Measurements from ENCODE around the gene CDC42SE1.
"Not testable (repeated sequence)": the region's sequence is repeated elsewhere in the genome, so short reads cannot be mapped to it uniquely, and the experiment has no call there.

Gene CDC42SE1, protein sequence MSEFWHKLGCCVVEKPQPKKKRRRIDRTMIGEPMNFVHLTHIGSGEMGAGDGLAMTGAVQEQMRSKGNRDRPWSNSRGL

DNA sequence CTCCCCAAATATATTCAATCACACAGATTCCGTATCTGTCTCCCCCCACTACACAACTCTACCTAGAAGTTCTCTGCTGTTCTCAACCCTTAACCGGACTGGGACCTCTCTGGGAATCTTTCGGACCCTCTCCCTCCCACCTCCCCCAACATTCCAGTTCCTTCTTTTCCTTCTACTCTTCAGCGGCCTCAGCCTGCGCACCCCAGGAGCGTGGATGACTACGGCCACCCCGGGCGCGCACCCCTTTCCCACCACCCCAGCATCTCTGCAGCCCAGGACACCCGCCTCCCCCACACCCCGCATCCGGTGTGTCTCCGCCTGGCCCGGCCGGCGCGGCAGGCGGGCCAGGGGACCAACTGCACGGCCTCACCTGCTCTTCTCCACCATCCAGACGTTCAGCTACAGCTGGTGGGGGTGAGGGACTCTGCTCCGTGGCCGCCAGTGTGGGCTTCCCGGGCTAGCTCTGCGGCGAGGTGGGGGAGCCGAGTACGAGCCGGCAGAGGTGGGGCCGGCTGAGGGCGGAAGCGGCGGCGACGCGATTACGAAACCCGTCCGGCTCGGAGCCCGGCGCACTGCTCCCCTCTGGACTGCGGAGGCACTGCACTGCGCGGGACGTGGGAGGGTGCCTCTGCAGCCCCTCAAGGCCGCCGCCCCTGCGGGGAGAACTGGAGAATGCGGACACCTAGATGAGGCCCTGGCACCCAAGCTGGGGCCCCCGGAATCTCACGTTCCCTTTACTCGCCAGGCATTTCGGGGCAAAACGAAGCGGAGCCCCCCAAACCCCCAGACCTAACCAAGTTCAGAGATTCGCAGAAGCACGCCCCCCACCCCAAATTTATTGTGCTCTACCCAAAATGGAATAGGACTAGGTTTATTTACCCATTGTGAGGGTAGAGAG is at the start of gene CDC42SE1:
CDC42SE1 (minus strand) TSS at position 514 of the 898 bp plus-strand sequence. CDS start 3,892 bp downstream, outside the sequence.
- DNase-seq = peak; percentile 83

DNA sequence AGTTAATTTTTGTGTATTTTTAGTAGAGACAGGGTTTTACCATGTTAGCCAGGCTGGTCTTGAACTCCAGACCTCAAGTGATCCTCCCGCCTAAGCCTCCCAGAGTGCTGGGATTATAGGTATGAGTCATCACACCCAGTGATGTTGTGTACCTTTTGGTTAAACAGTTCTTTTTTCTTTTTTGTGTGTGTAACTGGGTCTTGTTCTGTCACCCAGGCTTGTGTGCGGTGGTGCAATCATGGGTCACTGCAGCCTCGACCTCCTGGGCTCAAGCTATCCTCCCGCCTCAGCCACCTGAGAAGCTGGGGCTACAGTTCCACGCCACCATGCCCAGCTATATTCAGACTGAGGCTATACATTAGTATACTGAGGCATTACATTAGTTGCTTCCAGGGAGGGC is 48.9 kb upstream of the CDC42SE1 start:
- no peak for DNase-seq

DNA sequence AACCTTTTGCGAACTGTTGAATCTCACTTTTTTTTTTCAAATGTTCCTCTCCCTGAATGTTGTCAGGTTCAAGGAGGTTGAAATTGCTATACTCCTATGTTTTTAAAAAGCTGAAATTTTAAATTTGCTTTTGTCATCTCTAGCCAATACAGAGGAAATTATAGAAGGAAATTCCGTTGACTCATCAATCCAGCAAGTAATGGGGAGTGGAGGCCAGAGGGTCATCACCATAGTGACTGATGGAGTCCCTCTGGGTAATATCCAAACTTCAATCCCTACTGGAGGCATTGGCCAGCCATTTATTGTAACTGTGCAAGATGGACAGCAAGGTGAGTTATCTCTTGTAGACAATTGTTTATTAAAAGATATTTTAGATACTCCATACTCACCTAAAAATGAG is 47.5 kb upstream of the CDC42SE1 start:
- DNase-seq = no peak

- DNase-seq = no peak
These were observed 45.2 kb upstream of the CDC42SE1 start for GRCh38 chr1:151104630-151105029.

DNA sequence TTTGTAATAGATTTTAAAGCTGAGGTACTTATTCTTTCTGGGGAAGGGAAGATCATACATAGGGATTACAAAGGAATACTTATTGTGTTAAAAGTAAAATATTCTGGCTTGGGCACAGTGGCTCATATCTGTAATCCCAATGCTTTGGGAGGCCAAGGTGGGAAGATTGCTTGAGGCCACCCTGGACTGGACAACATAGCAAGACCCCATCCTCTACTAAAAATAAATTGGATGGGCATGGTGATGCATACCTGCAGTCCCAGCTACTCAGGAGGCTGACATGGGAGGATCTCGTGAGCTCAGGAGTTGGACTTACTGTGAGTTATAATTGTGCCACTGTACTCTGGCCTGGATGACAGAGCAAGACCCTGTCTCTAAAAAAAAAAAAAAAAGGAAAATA is 38.7 kb upstream of the CDC42SE1 start:
- DNase-seq = no peak

- DNase-seq = not testable (repeated sequence)
These were observed 38.0 kb upstream of the CDC42SE1 start for GRCh38 chr1:151097426-151097825.

DNA sequence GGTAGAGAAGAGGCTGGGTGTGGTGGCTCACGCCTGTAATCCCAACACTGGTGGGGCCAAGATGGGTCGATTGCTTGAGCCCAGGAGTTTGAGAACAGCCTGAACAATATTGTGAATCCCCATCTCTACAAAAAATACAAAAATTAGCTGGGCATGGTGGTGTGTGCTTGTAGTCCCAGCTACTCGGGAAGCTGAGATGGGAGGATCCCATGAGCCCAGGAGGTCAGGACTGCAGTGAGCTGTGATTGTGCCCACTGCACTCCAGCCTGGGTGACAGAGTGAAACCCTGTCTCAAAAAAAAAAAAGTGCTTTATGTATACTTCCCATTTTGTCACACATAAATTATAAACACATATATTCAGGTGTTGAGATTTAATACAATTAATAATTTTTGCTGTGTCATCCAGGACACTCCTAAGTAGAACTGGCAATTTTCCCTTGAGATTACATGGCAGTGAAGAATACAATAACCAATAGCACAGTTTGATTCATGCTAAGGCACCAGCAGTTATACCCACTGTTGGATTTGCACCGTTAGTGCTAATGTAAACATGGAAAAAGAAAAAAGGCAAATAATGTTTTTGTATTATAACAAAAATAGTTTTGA is 26.6 kb upstream of the CDC42SE1 start:
- DNase-seq = no peak

DNA sequence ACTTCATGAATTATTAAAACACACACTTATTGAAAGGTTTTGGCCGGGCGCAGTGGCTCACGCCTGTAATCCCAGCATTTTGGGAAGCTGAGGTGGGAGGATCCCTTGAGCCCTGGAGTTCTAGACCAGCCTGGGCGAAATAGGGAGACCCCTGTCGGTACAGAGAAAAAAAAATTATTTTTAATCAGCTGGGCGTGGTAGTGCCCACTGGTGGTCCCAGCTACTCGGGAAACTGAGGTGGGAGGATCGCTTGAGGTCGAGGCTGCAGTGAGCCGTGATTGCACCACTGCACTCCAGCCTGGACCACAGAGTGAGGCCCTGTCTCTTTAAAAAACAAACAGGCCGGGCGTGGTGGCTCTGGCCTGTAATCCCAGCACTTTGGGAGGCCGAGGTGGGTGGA is 12.8 kb upstream of the CDC42SE1 start:
- DNase-seq = no peak

- DNase-seq = peak; percentile 79
These were observed 11.3 kb upstream of the CDC42SE1 start, which contains the start of gene GABPB2 for GRCh38 chr1:151070474-151071276. TSS of gene GABPB2 (plus strand) at chr1:151070761. CDS start at chr1:151088190, 17,429 bp downstream.

- no peak for DNase-seq
These were observed 9.7 kb upstream of the CDC42SE1 start for GRCh38 chr1:151069103-151069486.

DNA sequence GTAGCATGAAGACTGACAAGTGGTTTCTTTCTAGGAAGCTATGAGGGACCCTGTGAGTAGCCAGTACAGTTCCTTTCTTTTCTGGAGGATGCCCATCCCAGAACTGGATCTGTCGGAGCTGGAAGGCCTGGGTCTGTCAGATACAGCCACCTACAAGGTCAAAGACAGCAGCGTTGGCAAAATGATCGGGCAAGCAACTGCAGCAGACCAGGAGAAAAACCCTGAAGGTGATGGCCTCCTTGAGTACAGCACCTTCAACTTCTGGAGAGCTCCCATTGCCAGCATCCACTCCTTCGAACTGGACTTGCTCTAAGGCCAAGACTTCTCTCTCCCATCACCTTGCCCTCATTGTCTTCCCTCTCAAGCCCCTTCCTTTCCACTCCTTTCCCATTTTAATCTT is 7.8 kb upstream of the CDC42SE1 start:
- no peak for DNase-seq

DNA sequence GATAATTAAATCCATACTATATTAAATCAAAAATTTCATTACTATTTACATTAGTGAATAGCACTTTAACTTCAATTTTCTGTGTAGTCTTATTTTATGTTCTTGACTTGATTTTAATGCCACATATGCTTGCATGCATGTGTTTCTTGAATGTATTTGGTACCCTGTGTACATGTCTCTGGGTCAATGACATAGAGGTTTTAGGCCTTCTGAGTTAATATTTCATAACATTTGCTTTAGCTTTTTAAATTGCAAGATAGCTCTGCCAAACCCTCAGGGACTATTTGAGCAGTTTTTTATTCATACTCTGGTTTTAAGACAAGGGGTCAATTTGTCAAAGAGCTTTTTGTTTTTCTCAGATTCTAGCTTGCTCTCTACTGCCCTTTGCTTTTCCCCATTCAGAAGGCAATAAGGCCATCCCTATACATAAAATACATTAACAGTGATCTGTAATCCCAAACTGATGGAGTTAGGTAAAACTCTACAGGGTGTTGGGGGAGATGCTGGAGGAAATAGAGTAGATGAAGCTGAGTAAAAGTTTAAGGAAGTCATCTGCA is 5.7 kb upstream of the CDC42SE1 start:
- DNase-seq = no peak

GRCh38 chr1:151062741-151063371 is 3.4 kb upstream of the CDC42SE1 start:
- DNase-seq = no peak

DNA sequence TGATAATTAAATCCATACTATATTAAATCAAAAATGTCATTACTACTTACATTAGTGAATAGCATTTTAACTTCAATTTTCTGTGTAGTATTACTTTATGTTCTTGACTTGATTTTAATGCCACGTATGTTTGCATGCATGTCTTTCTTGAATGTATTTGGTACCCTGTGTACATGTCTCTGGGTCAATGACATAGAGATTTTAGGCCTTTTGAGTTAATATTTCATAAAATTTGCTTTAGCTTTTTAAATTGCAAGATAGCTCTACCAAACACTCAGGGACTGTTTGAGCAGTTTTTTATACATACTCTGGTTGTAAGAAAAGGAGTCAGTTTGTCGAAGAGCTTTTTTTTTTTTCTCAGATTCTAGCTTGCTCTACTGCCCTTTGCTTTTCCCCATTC is 2.3 kb upstream of the CDC42SE1 start:
- no peak for DNase-seq

DNA sequence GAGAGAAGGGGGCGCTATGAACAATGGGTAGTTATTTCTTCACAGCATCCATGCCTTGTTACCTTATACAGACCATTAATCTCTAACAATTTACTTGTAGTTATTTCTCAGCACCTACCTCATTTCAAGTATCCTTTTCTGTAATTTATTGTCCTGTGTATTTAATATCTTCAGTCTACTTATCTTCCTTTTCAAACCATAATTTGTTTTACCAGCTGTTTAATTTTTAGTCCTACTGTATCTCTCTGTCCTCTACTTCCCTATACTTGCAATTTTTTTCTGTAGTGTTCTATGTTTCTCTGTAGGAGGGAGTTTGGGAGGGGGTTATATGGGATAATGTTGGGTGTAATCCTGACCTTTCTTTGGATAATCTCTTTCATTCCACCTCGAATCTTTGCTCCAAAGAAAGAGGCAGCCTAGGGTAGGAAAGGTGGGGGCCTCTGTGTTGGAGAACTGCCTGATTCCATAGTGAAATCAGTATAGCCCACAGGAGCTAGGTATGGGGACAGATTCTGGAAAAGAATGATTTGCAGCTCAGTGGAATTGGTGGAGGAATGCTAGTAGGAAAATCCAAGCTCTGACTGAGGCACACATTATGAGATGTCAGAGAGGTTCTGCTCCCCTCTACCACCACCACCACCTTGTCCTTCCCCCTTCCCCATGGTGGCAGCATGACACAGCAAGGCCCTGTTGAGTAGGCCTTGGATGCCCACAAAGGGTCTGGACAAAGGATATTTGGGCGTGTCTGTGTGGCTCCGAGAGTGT is 1.4 kb upstream of the CDC42SE1 start:
- peak; percentile 64 for DNase-seq

GRCh38 chr1:151060007-151060656 is 710 bp upstream of the CDC42SE1 start, which contains the start of gene MLLT11:
TSS of gene MLLT11 (plus strand) at chr1:151060397. CDS start at chr1:151067225, 6,828 bp downstream.
- peak; percentile 89 for DNase-seq

DNA sequence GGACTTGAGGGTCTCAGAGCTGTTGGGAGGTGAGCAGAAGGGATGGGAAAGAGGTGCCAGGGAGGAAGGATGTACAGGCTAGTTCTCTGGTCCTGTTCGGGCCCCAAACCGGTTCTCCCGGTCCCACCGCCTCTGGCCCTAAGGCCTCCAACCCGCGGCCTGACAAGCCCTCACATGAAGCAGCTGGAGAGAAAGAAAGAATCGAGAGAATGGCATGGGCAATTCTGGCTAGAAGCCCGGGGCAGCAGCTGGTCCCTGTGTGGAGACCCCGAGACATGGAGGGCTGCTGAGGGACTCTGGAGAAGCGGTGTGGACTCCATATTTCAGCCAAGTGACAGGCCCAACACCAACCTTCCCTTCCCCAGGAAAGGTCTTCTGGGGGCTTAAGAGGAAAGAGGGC is 730 bp downstream of the CDC42SE1 start:
- no peak for DNase-seq

DNA sequence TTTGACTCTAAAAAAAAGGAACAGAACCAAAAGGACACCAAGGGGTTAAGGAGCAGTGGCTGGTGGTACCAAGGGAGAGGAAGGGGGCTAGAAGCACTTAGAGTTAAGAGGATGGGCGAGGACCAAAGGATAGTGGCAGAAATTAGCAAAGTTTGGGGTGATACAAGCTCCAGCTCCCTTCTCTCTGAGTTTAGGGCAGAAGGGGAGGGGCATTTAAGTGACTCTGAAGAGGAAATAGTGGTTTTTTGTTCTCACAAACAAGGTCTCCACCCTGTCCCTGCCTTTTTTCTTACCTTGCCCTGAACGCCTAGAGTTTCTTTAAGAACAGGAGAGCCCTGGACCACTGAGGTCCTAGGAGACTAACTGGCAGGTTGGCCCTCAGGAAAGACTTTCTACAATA is 3.3 kb downstream of the CDC42SE1 start:
- no peak for DNase-seq

DNA sequence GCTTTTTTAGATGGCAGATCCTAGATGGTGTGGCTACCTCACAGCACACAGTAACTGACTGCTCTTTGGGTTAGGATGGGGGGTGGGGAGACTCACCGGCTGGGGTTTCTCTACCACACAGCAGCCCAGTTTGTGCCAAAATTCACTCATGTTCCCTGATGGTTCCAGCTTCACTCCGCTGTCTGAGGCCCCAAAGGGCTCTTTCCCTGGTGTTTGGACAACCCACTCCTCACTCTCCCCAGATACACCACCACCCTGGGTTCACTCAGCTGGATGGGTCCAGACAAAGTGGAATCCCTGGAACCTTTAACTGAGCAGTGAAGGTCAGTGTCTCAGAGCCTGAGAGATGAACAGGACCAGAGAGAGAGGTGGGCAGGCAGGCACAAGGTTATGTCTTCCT is 3.8 kb downstream of the CDC42SE1 start:
- DNase-seq = no peak

GRCh38 chr1:151054971-151055547 is 4.4 kb downstream of the CDC42SE1 start:
- DNase-seq = no peak

Data from NCI-H2227 treated with DMSO at 0.1 percent for 48 hours (cell line).